K562 (cell line): ENCODE measurements around the gene AMBP. TPM values are rescaled to one million over a fixed set of nuclear protein-coding genes. Genes with fewer than 3 reads are reported as not detected.

Experiments
- ATAC-seq: fragments of 200-7000 bp; cut with Tn5 transposase; 3 replicates; pipeline ENCODE4 v1.9.1; 2020; ENCODE audit warnings: moderate library complexity
- BruUV-seq: library from RNA; stranded (reverse); fragments of 400-500 nt; replicated peaks from 2 replicates; lab custom pipeline; 2021; lab: Mats Ljungman, UMichigan
- CTCF ChIA-PET: fragments of 300-600 bp; formaldehyde crosslinking; extraction: SDS; loops from one replicate; lab custom pipeline; 2021; ENCODE audit warnings: low intra/inter-chr PET ratio; lab: Yijun Ruan, JAX
- POLR2A ChIA-PET: fragments of 300-600, 350-650 bp; sonication (Branson Sonifier 250); formaldehyde crosslinking; extraction: SDS; loops from one replicate; lab custom pipeline; 2021; ENCODE audit warnings: antibody characterized with exemption, inconsistent platforms; lab: Yijun Ruan, JAX
- DNase-seq, 4 experiments: peaks; one replicate each; pipeline versions ENCODE4 v3.0.0 to v3.0.0-alpha.2; 2011 to 2018; ENCODE audit warnings: low spot score in 3 of 4, mixed read lengths in 3 of 4; ENCODE audit errors: extremely low read depth in 1 of 4
- FAIRE-seq: peaks from 2 replicates; lab custom pipeline; 2011; peaks lifted over from hg19 to GRCh38; lab: Jason Lieb, UNC
- H2AFZ ChIP-seq: 2 replicates; pipeline ENCODE4 v1.6.0; 2011; ENCODE audit warnings: low read depth, low read length, control low read depth, inconsistent platforms
- H3K27ac ChIP-seq: fragments of 200-600 bp; 3 replicates; pipeline ENCODE4 v1.8.0; 2011; ENCODE audit warnings: low read depth, mild to moderate bottlenecking, control low read depth, inconsistent platforms, low read length, moderate library complexity, mixed read lengths; ENCODE audit errors: extremely low read depth
- H3K27me3 ChIP-seq, 2 experiments: fragments of 300-600 bp in 1 of 2; 2 replicates in 1 of 2; 3 replicates in 1 of 2; pipeline versions ENCODE4 v1.6.0 to v1.8.0; 2011; ENCODE audit warnings: inconsistent platforms in 2 of 2, low read length in 2 of 2, mild to moderate bottlenecking in 1 of 2, mixed read lengths in 1 of 2, moderate library complexity in 1 of 2; ENCODE audit not compliant: control insufficient read depth in 2 of 2, insufficient read depth in 2 of 2
- H3K36me3 ChIP-seq: fragments of 300-600 bp; 3 replicates; pipeline ENCODE4 v1.8.0; 2011; ENCODE audit warnings: mild to moderate bottlenecking, low read length, inconsistent platforms; ENCODE audit not compliant: control insufficient read depth, insufficient read depth
- H3K4me1 ChIP-seq, 2 experiments: fragments of 200-600 bp in 1 of 2; replicated peaks in 1 of 2; 2 replicates in 1 of 2; 3 replicates in 1 of 2; pipeline versions ENCODE4 v1.5.1 to v1.8.0; 2011; ENCODE audit warnings: inconsistent platforms in 2 of 2, low read length in 2 of 2, mild to moderate bottlenecking in 1 of 2, mixed read lengths in 1 of 2, moderate library complexity in 1 of 2; ENCODE audit not compliant: control insufficient read depth in 2 of 2, insufficient read depth in 2 of 2
- H3K4me2 ChIP-seq: 2 replicates; pipeline ENCODE4 v1.6.1; 2011; ENCODE audit warnings: low read length, control low read depth, inconsistent platforms, mixed read lengths; ENCODE audit not compliant: insufficient read depth
- H3K4me3 ChIP-seq: fragments of 200-600 bp; sonication (generic), shearing (Covaris generic); 2 replicates; pipeline ENCODE4 v1.5.1; 2016; ENCODE audit warnings: control low read depth, inconsistent platforms
- H3K79me2 ChIP-seq: fragments of 200-600 bp; 3 replicates; pipeline ENCODE4 v1.8.0; 2011; ENCODE audit warnings: low read length, inconsistent platforms; ENCODE audit not compliant: control insufficient read depth, insufficient read depth
- H3K9ac ChIP-seq, 2 experiments: 2 replicates each; pipeline versions ENCODE4 v1.6.0 to v1.6.1; 2011; ENCODE audit warnings: low read depth in 2 of 2, low read length in 2 of 2, control low read depth in 1 of 2, inconsistent platforms in 1 of 2, mild to moderate bottlenecking in 1 of 2, mixed read lengths in 1 of 2; ENCODE audit not compliant: insufficient read depth in 1 of 2
- H3K9me1 ChIP-seq: one replicate; pipeline ENCODE4 v1.6.0; 2011; ENCODE audit warnings: inconsistent platforms, mild to moderate bottlenecking, low read length, moderate library complexity; ENCODE audit not compliant: control insufficient read depth, insufficient read depth
- H3K9me3 ChIP-seq: replicated peaks from 2 replicates; pipeline ENCODE4 v1.5.1; 2011; ENCODE audit warnings: low read depth, low read length, inconsistent platforms; ENCODE audit not compliant: control insufficient read depth, insufficient read depth
- H4K20me1 ChIP-seq: replicated peaks from 2 replicates; pipeline ENCODE4 v1.6.1; 2011; ENCODE audit warnings: low read length, inconsistent platforms, mixed read lengths; ENCODE audit not compliant: control insufficient read depth, insufficient read depth
- CBX1 ChIP-seq: sonication (generic); IDR thresholded peaks from 2 replicates; pipeline ENCODE4 v1.6.1; 2016; ENCODE audit warnings: antibody characterized with exemption, low read depth, mild to moderate bottlenecking
- CLOCK ChIP-seq: fragments of 250-450 bp; sonication (Bioruptor Pico); IDR thresholded peaks from 2 replicates; pipeline ENCODE4 v1.4.0; 2020; ENCODE audit warnings: mild to moderate bottlenecking, moderate library complexity, borderline replicate concordance
- FOXJ2 ChIP-seq: fragments of 200-800 bp; sonication (Bioruptor generic); IDR thresholded peaks from 2 replicates; pipeline ENCODE4 v1.6.1; 2016; ENCODE audit warnings: missing genetic modification characterization, missing compliant biosample characterization
- LCOR ChIP-seq: sonication (generic); formaldehyde crosslinking; IDR thresholded peaks from 2 replicates; pipeline ENCODE4 v1.8.0; 2022; ENCODE audit warnings: mild to moderate bottlenecking, missing genetic modification reagents
- RNF2 ChIP-seq: sonication (generic); IDR thresholded peaks from 2 replicates; pipeline ENCODE4 v1.6.1; 2016
- SETDB1 ChIP-seq: IDR thresholded peaks from one replicate; pipeline ENCODE4 v1.6.1; 2012; ENCODE audit warnings: low read length, control low read depth, inconsistent platforms
- SREBF1 ChIP-seq: fragments of 150-350 bp; IDR thresholded peaks from 2 replicates; pipeline ENCODE4 v1.6.1; 2014; ENCODE audit warnings: antibody characterized with exemption, low read depth, low read length, borderline replicate concordance
- TOE1 ChIP-seq, 2 experiments: fragments of 450-650 bp in 1 of 2; sonication (generic) in 1 of 2; formaldehyde crosslinking in 1 of 2; IDR thresholded peaks; 2 replicates each; pipeline versions ENCODE4 v1.7.1 to v1.8.0; 2016 to 2022; ENCODE audit warnings: borderline replicate concordance in 2 of 2, mild to moderate bottlenecking in 2 of 2, antibody characterized with exemption in 1 of 2, inconsistent platforms in 1 of 2, low read depth in 1 of 2, missing genetic modification reagents in 1 of 2, moderate library complexity in 1 of 2
- ZNF354B ChIP-seq: fragments of 250-450 bp; sonication (Bioruptor Pico); IDR thresholded peaks from 2 replicates; pipeline ENCODE4 v1.4.0; 2020
- ZNF395 ChIP-seq: fragments of 200-800 bp; sonication (Bioruptor generic); IDR thresholded peaks from 2 replicates; pipeline ENCODE4 v1.6.1; 2017; ENCODE audit warnings: missing genetic modification characterization, missing compliant biosample characterization
- ZNF717 ChIP-seq: fragments of 250-450 bp; sonication (Bioruptor Pico); IDR thresholded peaks from 2 replicates; pipeline ENCODE4 v1.5.0; 2021
- WGBS: fragments of 100-300 bp; shearing (Covaris generic); methylation state at CpG from one replicate; pipeline ENCODE4 v1.1.6; 2016; ENCODE audit warnings: low coverage, mixed read lengths; ENCODE audit not compliant: insufficient coverage; ENCODE audit errors: missing lambda C conversion rate; 5-methylcytosine and 5-hydroxymethylcytosine counted together
- in situ Hi-C: fragments of 300-500 bp; cut with MboI; formaldehyde crosslinking; loops from 4 replicates; pipeline ENCODE4 v1.15.0; 2018; ENCODE audit warnings: inconsistent platforms, mixed read lengths
- intact Hi-C: fragments of 100-400 bp; cut with micrococcal nuclease; formaldehyde crosslinking; loops from 2 replicates; pipeline ENCODE4 v1.14.2; 2022
- polyA plus RNA-seq, 8 experiments: library from polyadenylated mRNA; depleted of rRNA in 4 of 8; stranded (reverse) in 5 of 8; unstranded in 3 of 8; fragments of >200 nt; fragmentation: Nextera tagmentation in 2 of 8; fragmentation: Illumina TruSeq in 1 of 8; extraction: Ambion mirVana in 2 of 8; extraction: Trizol in 1 of 8; gene quantifications; 2 replicates each; pipeline versions ENCODE4 v1.2.1 to v1.2.3, GENCODE V29; 2011 to 2014; ENCODE audit warnings: inconsistent platforms in 1 of 8, missing spikeins in 1 of 8
- total RNA-seq, 7 experiments: library from RNA; depleted of rRNA in 6 of 7; stranded (reverse); fragments of >200 nt in 6 of 7; fragmentation: Illumina TruSeq in 2 of 7; extraction: Trizol in 2 of 7; gene quantifications; 2 replicates each; pipeline versions ENCODE4 v1.2.1 to v1.2.3, GENCODE V29; 2011 to 2021; ENCODE audit warnings: low replicate concordance in 1 of 7

The AMBP gene
- total and polyA plus RNA-seq, 9 of the 15 experiments (the other 6 are each of a cell fraction or from before 2014, with no cell fraction given) = 1.3 TPM; not detected in 8

GRCh38 chr9:114049441-114050225 lies 28.5 kb downstream of the AMBP start:
- in situ Hi-C loops = no loop called here
- TF ChIP-seq ZNF717 (CRISPR knock-in tag) = no peak
- TF ChIP-seq FOXJ2 (tag) = no peak
- TF ChIP-seq RNF2 = no peak
- no peak for TF ChIP-seq ZNF395
- TF ChIP-seq CBX1 = no peak
- TF ChIP-seq SETDB1 = no peak
- no peak for TF ChIP-seq ZNF354B (CRISPR knock-in tag)
- TF ChIP-seq CLOCK (CRISPR knock-in tag) = no peak
- TF ChIP-seq SREBF1 = no peak
- no peak for TF ChIP-seq TOE1 (IDR thresholded peaks at IDR 0.05; ENCODE audit: borderline replicate concordance)
- no peak for TF ChIP-seq TOE1 (CRISPR knock-in tag; IDR thresholded peaks at IDR 0.05; ENCODE audit: borderline replicate concordance, low read depth)
- TF ChIP-seq LCOR (CRISPR knock-in tag) = no peak

More at GRCh38 chr9:114049441-114050225, 28.5 kb downstream of the AMBP start:
- no peak overlapping the region for H2AFZ ChIP-seq
- FAIRE-seq = no peak
- no peak for DNase-seq
- POLR2A ChIA-PET = interaction anchor here (0.7 to 0.8 kb wide), 3 partner anchors 9 to 11 kb away, joined by 3 to 4 read pairs (median 3); no protein-coding TSS in a partner anchor
- no peaks in the 10 kb centered on the region for H3K79me2 ChIP-seq
- no TSS peak for BruUV-seq
- no peak overlapping the region for H3K4me2 ChIP-seq
- peaks cover 0 to 20% of the 10 kb centered on the region in 2 experiments; a peak in 2 of 5 replicates for H3K27me3 ChIP-seq
- H3K27ac ChIP-seq = no peak overlapping the region
- CTCF ChIA-PET = no interaction called here
- H3K9me1 ChIP-seq = no peaks in the 10 kb centered on the region
- WGBS = 59% methylated on average over 40 of the region's 40 CpGs
- intact Hi-C loops = no loop called here
- peaks cover 12% of the 10 kb centered on the region; the same call in 2 of the 3 replicates for H3K36me3 ChIP-seq
- H3K4me3 ChIP-seq = no peak overlapping the region
- no peak for ATAC-seq
- no peaks in the 10 kb centered on the region for H3K4me1 ChIP-seq
- no peaks in the 10 kb centered on the region for H3K9me3 ChIP-seq
- no peaks in the 10 kb centered on the region for H4K20me1 ChIP-seq
- no peak overlapping the region; a peak in 1 of 4 replicates for H3K9ac ChIP-seq
